ENCODE results near the gene BBX.

DNA sequence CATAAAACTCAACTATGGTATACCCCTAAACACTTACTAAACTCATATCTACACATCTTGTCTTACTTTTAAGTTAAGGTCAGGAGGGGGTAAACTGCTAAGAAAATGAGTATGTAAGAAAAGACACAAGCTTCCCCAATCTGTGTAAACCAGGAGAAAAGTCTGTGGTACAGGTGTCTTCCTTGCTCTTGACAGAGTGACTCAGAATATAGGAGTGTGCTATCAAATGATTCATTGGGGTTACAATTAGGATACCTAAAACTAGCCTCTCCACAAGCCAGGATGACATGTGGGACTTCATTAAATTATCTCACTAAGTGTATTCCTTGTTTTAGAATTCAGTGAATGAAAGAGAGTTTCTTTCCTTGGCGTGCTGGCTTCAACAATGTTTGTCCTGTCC, 274.8 kb downstream of the BBX start:
- TF ChIP-seq, protein P1, sequence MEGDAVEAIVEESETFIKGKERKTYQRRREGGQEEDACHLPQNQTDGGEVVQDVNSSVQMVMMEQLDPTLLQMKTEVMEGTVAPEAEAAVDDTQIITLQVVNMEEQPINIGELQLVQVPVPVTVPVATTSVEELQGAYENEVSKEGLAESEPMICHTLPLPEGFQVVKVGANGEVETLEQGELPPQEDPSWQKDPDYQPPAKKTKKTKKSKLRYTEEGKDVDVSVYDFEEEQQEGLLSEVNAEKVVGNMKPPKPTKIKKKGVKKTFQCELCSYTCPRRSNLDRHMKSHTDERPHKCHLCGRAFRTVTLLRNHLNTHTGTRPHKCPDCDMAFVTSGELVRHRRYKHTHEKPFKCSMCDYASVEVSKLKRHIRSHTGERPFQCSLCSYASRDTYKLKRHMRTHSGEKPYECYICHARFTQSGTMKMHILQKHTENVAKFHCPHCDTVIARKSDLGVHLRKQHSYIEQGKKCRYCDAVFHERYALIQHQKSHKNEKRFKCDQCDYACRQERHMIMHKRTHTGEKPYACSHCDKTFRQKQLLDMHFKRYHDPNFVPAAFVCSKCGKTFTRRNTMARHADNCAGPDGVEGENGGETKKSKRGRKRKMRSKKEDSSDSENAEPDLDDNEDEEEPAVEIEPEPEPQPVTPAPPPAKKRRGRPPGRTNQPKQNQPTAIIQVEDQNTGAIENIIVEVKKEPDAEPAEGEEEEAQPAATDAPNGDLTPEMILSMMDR (IDR thresholded peaks at IDR 0.05), result no peak
- TF ChIP-seq POLR2A (IDR thresholded peaks at IDR 0.05), result no peak
